Left ventricle myocardium superior (tissue), 1 donor: ENCODE data around the gene ZFP36. TPM values are rescaled to one million over a fixed set of nuclear protein-coding genes. Genes with fewer than 3 reads are reported as not detected.
A peak's percentile ranks its signal among the peaks of the same experiment; 100 is the strongest.

Experiments used
- ATAC-seq: fragments of 200-7000 bp; cut with Tn5 transposase; one replicate; pipeline ENCODE4 v1.9.1; 2020; ENCODE audit warnings: mild to moderate bottlenecking, moderate library complexity
- DNase-seq: peaks from one replicate; pipeline ENCODE4 v3.0.0-alpha.2; 2020
- intact Hi-C: fragments of 100-400 bp; cut with micrococcal nuclease; formaldehyde crosslinking; loops from one replicate; pipeline ENCODE4 v1.11.0; 2022
- total RNA-seq: library from RNA; stranded (reverse); fragmentation: NEBNext Ultra II Directional; extraction: Animal tissue kit (Norgen Biotek cat#: 25700); gene quantifications from one replicate; pipeline ENCODE4 v1.2.1, GENCODE V29; 2021
- donor health status: DM: no; HTN: yes; CAD: no; lungs with severe emphysema.

Gene ZFP36
- total RNA-seq, 1 donor from 2014 or later: 53.0 TPM

- intact Hi-C loops: no loop called here
- ATAC-seq (peak; percentile 60), DNase-seq (peak; percentile 99)
Measured at GRCh38 chr19:39403331-39404312, 3.0 kb upstream of the ZFP36 start.

GRCh38 chr19:39405261-39405957, 1.2 kb upstream of the ZFP36 start:
- intact Hi-C loops: no loop called here
- DNase-seq (no peak), ATAC-seq (no peak)

GRCh38 chr19:39405958-39406655, 540 bp upstream of the ZFP36 start:
- no peak for DNase-seq
- peak; percentile 0 for ATAC-seq
- intact Hi-C loops: no loop called here

- ATAC-seq (no peak), DNase-seq (no peak)
- intact Hi-C loops: no loop called here
Measured at GRCh38 chr19:39407410-39407659, 688 bp downstream of the ZFP36 start.

- intact Hi-C loops: no loop called here
- DNase-seq (peak; percentile 69), ATAC-seq (no peak)
Measured at GRCh38 chr19:39407660-39408391, 1.2 kb downstream of the ZFP36 start.

- ATAC-seq (no peak), DNase-seq (no peak)
- intact Hi-C loops: no loop called here
Measured at GRCh38 chr19:39408392-39409207, 2.0 kb downstream of the ZFP36 start.

- intact Hi-C loops: loop anchor here (2.0 kb wide), 1 partner anchor 13 kb away; no protein-coding TSS in a partner anchor
- DNase-seq (peak; percentile 96), ATAC-seq (peak; percentile 54)
Measured at GRCh38 chr19:39409208-39410016, 2.8 kb downstream of the ZFP36 start.

- DNase-seq: peak; percentile 92
- intact Hi-C loops: loop anchor here (2.0 kb wide), 1 partner anchor 13 kb away; no protein-coding TSS in a partner anchor
- ATAC-seq: peak; percentile 39
Measured at GRCh38 chr19:39410017-39410830, 3.6 kb downstream of the ZFP36 start.

GRCh38 chr19:39410831-39411080, 4.1 kb downstream of the ZFP36 start:
- DNase-seq (no peak), ATAC-seq (no peak)
- intact Hi-C loops: loop anchor here (2.0 kb wide), 1 partner anchor 14 kb away; no protein-coding TSS in a partner anchor

GRCh38 chr19:39411081-39411831, 4.6 kb downstream of the ZFP36 start:
- DNase-seq (no peak), ATAC-seq (no peak)
- intact Hi-C loops: loop anchor here (2.0 kb wide), 1 partner anchor 14 kb away; no protein-coding TSS in a partner anchor

- DNase-seq (peak; percentile 94), ATAC-seq (peak; percentile 39)
- intact Hi-C loops: loop anchor here (2.0 kb wide), 1 partner anchor 15 kb away; no protein-coding TSS in a partner anchor
Measured at GRCh38 chr19:39411832-39412099, 5.1 kb downstream of the ZFP36 start.

- DNase-seq (peak; percentile 97), ATAC-seq (peak; percentile 63)
- intact Hi-C loops: no loop called here
Measured at GRCh38 chr19:39412100-39412866, 5.6 kb downstream of the ZFP36 start, which contains the start of gene PLEKHG2. TSS of gene PLEKHG2 (plus strand) at chr19:39412669. CDS start at chr19:39414087, 1,418 bp downstream.

GRCh38 chr19:39412867-39413271, 6.2 kb downstream of the ZFP36 start:
- intact Hi-C loops: no loop called here

GRCh38 chr19:39413272-39413910, 6.7 kb downstream of the ZFP36 start:
- peak; percentile 6 for ATAC-seq
- DNase-seq: peak; percentile 84
- intact Hi-C loops: no loop called here

More at GRCh38 chr19:39412867-39413271, 6.2 kb downstream of the ZFP36 start:
- DNase-seq (no peak), ATAC-seq (no peak)
